ENCODE measurements around the gene CCSAP. TPM values are rescaled to one million over a fixed set of nuclear protein-coding genes. Genes with fewer than 3 reads are reported as not detected.

Gene CCSAP
- polyA plus RNA-seq, 1 of the 3 experiments (the other 2 are of a cell fraction): 1.8 TPM

GRCh38 chr1:229385853-229386456 is 43.1 kb upstream of the CCSAP start (continued):
- no peak for TF ChIP-seq REST (IDR thresholded peaks at IDR 0.05; ENCODE audit: low read depth, low read length)
- no peak for TF ChIP-seq NFIC (IDR thresholded peaks at IDR 0.05; ENCODE audit: borderline replicate concordance)
- TF ChIP-seq USF2 (IDR thresholded peaks at IDR 0.05; ENCODE audit: borderline replicate concordance, low read depth, low read length): no peak
- TF ChIP-seq USF1 (IDR thresholded peaks at IDR 0.05; ENCODE audit: borderline replicate concordance, low read depth): no peak
- TF ChIP-seq NRF1 (IDR thresholded peaks at IDR 0.05; ENCODE audit: low read depth, low read length): no peak
- no peak for TF ChIP-seq YY1 (IDR thresholded peaks at IDR 0.05; ENCODE audit: low read depth)
- TF ChIP-seq FOSL2 (IDR thresholded peaks at IDR 0.05; ENCODE audit: borderline replicate concordance, low read depth): no peak
- TF ChIP-seq FOXM1 (IDR thresholded peaks at IDR 0.05; ENCODE audit: low read depth): no peak

- Histone ChIP-seq H4K20me1 (ENCODE audit: insufficient read depth) (no peaks in the 10 kb centered on the region), H3K9me2 (no peaks in the 10 kb centered on the region), H3F3A (replicated peaks; ENCODE audit: insufficient read depth) (peaks cover 7% of the 10 kb centered on the region), H2AFZ (ENCODE audit: low read depth) (no peak overlapping the region), H3K9ac (no peak overlapping the region), H3K9me3 (no peaks in the 10 kb centered on the region), H3K4me1 (ENCODE audit: control insufficient read depth in 1 of 2, insufficient read depth in 2 of 2, low read depth in 1 of 2, low read length in 1 of 2) (no peaks in the 10 kb centered on the region; a peak in 1 of 4 replicates), H3K79me2 (ENCODE audit: insufficient read depth) (no peaks in the 10 kb centered on the region), H3K4me3 (ENCODE audit: low read depth in 2 of 2, low read length in 1 of 2) (no peak overlapping the region), H3K4me2 (no peak overlapping the region), H3K27me3 (ENCODE audit: insufficient read depth) (no peaks in the 10 kb centered on the region), H3K27ac (ENCODE audit: low read depth in 2 of 2, low read length in 1 of 2) (no peak overlapping the region), H3K36me3 (replicated peaks in 1 of 2; ENCODE audit: control insufficient read depth in 1 of 2, insufficient read depth in 2 of 2, low read length in 1 of 2) (no peaks in the 10 kb centered on the region)
- DNase-seq: no peak
- ChIA-PET CTCF (no interaction called here), POLR2A (no interaction called here)
- WGBS (ENCODE audit: low lambda C conversion rate): 85% methylated on average over 7 of the region's 7 CpGs
- TF ChIP-seq TCF12 (IDR thresholded peaks at IDR 0.05) (no peak), USF2 (IDR thresholded peaks at IDR 0.05; ENCODE audit: borderline replicate concordance, low read depth, low read length) (no peak), RCOR1 (IDR thresholded peaks at IDR 0.05; ENCODE audit: low read length) (no peak), YY1 (IDR thresholded peaks at IDR 0.05; ENCODE audit: low read depth) (no peak), GABPA (IDR thresholded peaks at IDR 0.05; ENCODE audit: low read depth) (no peak), IRF3 (IDR thresholded peaks at IDR 0.05; ENCODE audit: low read depth, low read length) (no peak), MAX (IDR thresholded peaks at IDR 0.05; ENCODE audit: low read depth) (no peak), PBX3 (IDR thresholded peaks at IDR 0.05) (no peak), RAD21 (IDR thresholded peaks at IDR 0.05; ENCODE audit: low read length) (no peak), FOXM1 (IDR thresholded peaks at IDR 0.05; ENCODE audit: low read depth) (no peak), NFIC (IDR thresholded peaks at IDR 0.05; ENCODE audit: borderline replicate concordance) (no peak), TAF1 (IDR thresholded peaks at IDR 0.05; ENCODE audit: borderline replicate concordance, low read depth, low read length) (no peak), ZBTB33 (IDR thresholded peaks at IDR 0.05; ENCODE audit: borderline replicate concordance, low read depth) (no peak), EP300 (IDR thresholded peaks at IDR 0.05; ENCODE audit: borderline replicate concordance in 1 of 2, low read depth in 1 of 2, low read length in 1 of 2) (no peak), USF1 (IDR thresholded peaks at IDR 0.05; ENCODE audit: borderline replicate concordance, low read depth) (no peak)
Observed at GRCh38 chr1:229384822-229385221, 42.0 kb upstream of the CCSAP start.
